LNCAP (cell line): Measurements from ENCODE around the gene MACO1.
"Not testable (repeated sequence)": the region's sequence is repeated elsewhere in the genome, so short reads cannot be mapped to it uniquely, and the experiment has no call there.

Experiments
- CTCF ChIP-seq: fragments of 450-650 bp; IDR thresholded peaks from 2 replicates; pipeline ENCODE4 v1.5.1; 2017; ENCODE audit warnings: mild to moderate bottlenecking

MACO1 gene

DNA sequence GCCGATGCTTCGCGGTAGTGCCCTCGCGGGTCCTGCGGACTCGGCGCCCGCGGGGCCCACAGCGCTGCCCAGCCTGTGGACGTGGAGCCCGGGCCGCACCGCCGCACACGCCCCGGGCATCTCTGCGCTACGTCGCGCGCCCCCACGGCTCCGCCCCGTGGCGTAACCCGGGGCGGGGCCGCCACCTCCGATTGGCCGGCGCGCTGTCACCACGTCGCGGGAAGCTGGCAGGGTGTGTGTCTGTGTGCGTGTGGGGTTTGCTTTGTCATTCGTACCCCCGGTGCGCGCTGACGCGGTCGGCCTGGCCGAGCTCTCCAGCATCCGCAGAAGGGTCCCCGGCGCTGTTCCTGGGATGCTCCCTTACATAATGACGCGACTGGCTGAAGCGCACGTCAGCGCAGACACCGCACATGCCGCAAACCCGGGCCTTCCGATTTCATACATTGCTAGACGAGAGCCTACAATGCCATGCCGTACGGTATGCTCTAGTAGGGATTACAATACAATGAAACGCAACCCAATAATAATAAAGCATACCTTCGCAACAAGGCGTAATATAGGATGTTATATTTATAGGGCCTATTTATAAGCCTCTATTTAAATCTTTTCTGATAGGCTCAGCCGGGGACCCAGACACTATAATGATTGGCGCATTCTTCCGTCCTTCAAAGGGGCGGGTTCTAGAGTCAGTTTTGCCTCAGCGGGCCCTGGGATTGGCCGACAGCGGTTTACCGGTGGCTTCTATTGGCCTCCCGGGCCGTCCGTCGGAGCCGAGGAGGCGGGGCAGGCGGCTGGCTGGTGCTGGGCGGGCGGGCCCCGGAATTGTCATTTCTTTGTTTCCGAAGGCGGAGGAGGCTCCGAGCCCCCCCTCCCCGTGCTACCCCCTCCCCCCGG lies at the start of gene MACO1:
TSS of gene MACO1 (plus strand) at position 825 of the 894 bp plus-strand sequence. CDS start 202 bp downstream, outside the sequence.
- TF ChIP-seq CTCF = no peak

GRCh38 chr1:25392841-25393240 lies 37.9 kb upstream of the MACO1 start:
- no peak for TF ChIP-seq CTCF

DNA sequence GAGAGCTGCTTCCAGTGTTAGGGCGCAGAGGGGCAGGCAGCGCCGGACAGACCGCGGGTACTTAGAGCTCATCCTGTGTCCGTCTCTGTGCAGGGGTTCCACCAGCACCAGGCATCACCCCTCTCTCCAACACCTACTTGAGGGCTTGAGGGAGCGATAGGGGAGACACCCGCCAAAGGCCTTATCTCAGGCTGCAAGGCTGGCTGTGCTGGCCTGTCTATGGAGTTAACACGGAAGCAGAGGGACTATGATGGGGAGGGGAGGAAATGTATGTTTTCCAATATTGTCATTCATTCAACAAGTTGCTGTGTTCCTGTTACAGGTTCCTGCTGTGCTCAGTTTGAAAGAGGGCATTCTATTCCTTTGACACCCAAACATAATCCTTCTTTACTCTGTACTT lies 10.0 kb upstream of the MACO1 start, which contains the start of gene RHCE:
TSS of gene RHCE (minus strand) at position 111 of the 400 bp plus-strand sequence. CDS start at position 72, 39 bp downstream.
- TF ChIP-seq CTCF = not testable (repeated sequence)

GRCh38 chr1:25425098-25426085 lies 5.3 kb upstream of the MACO1 start:
- no peak for TF ChIP-seq CTCF

DNA sequence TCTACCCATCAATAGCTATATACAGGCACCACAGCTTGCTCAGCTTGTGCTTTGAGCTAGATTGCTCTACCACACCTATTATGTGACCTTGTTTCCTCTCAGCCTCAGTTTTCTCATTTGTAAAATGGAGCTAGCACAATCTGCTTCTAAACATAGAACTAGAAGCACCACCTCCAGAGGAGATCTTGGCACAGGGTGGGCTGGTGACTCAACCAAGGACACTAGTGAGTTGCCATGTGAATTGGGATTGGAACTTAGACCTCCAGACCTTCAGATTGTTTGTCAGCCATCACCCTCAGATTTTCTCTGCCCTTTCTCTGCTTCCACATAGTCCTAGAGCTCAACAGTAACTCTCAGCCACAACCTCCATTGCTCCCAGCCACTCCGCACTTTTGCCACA lies 3.0 kb upstream of the MACO1 start:
- TF ChIP-seq CTCF = no peak

- no peak for TF ChIP-seq CTCF
These were observed 2.1 kb upstream of the MACO1 start for GRCh38 chr1:25428475-25429166.
